HG03378 (cell line): ENCODE results near the gene DUSP22.

Experiments
- ATAC-seq: cut with Tn5 transposase; IDR thresholded peaks from one replicate; pipeline ENCODE4 v1.9.1; 2021; ENCODE audit warnings: mild to moderate bottlenecking, moderate library complexity; ENCODE audit not compliant: unreplicated experiment

DUSP22 gene

GRCh38 chr6:308768-309167, 16.5 kb downstream of the DUSP22 start:
- ATAC-seq, result no peak

- no peak for ATAC-seq
Observed at GRCh38 chr6:309947-310346, 17.7 kb downstream of the DUSP22 start.

GRCh38 chr6:310671-311070, 18.4 kb downstream of the DUSP22 start:
- no peak for ATAC-seq

GRCh38 chr6:311679-312220, 19.5 kb downstream of the DUSP22 start:
- no peak for ATAC-seq

- ATAC-seq, result peak; percentile 31
Observed at GRCh38 chr6:313087-313486, 20.8 kb downstream of the DUSP22 start.

GRCh38 chr6:313917-314316, 21.6 kb downstream of the DUSP22 start:
- ATAC-seq, result no peak

- ATAC-seq, result no peak
Observed at GRCh38 chr6:314377-314776, 22.1 kb downstream of the DUSP22 start.

- no peak for ATAC-seq
Observed at GRCh38 chr6:315226-315625, 22.9 kb downstream of the DUSP22 start.

GRCh38 chr6:315921-316752, 23.9 kb downstream of the DUSP22 start:
- ATAC-seq, result no peak

GRCh38 chr6:316753-317038, 24.4 kb downstream of the DUSP22 start:
- no peak for ATAC-seq

GRCh38 chr6:317060-317447, 24.8 kb downstream of the DUSP22 start:
- ATAC-seq, result no peak

GRCh38 chr6:317448-318144, 25.3 kb downstream of the DUSP22 start:
- peak; percentile 40 for ATAC-seq

GRCh38 chr6:318243-318890, 26.1 kb downstream of the DUSP22 start:
- ATAC-seq, result no peak

- ATAC-seq, result peak; percentile 41
Observed at GRCh38 chr6:319177-320131, 27.2 kb downstream of the DUSP22 start.

GRCh38 chr6:320351-321157, 28.3 kb downstream of the DUSP22 start:
- no peak for ATAC-seq

- no peak for ATAC-seq
Observed at GRCh38 chr6:321158-321438, 28.8 kb downstream of the DUSP22 start.

- no peak for ATAC-seq
Observed at GRCh38 chr6:321536-322258, 29.4 kb downstream of the DUSP22 start.

GRCh38 chr6:322259-322930, 30.1 kb downstream of the DUSP22 start:
- ATAC-seq, result no peak
